ENCODE measurements around the gene PTPN23. TPM values are rescaled to one million over a fixed set of nuclear protein-coding genes. Genes with fewer than 3 reads are reported as not detected.

PTPN23 gene
- total and polyA plus RNA-seq, 12 donors: 9.2 to 23.4 (median 19.6) TPM

GRCh38 chr3:47339951-47340350 lies 40.9 kb upstream of the PTPN23 start:
- Histone ChIP-seq H3K27ac (no peak overlapping the region), H3K27me3 (no peaks in the 10 kb centered on the region), H3K9me3 (no peaks in the 10 kb centered on the region), H3K4me1 (no peaks in the 10 kb centered on the region), H3K36me3 (peaks cover 0 to 100% (median 57%) of the 10 kb centered on the region in 9 donors), H3K4me3 (no peak overlapping the region)
- intact Hi-C loops (cut with DNase I): loop anchor here in 1 of 10 donors (10.0 kb wide), 1 partner anchor 325 kb away; no protein-coding TSS in a partner anchor
- no peak for TF ChIP-seq CTCF (IDR thresholded peaks at IDR 0.05)
- DNase-seq (no peak), ATAC-seq (no peak)
- WGBS, 2 donors: 93 to 96% methylated on average over 2 of the region's 2 CpGs

- intact Hi-C loops (cut with DNase I): no loop called here
- H3K27ac ChIP-seq: no peak overlapping the region
- 94 to 95% methylated on average over 2 of the region's 2 CpGs for WGBS, 2 donors
These were observed 40.0 kb upstream of the PTPN23 start for GRCh38 chr3:47340866-47341265.

GRCh38 chr3:47342151-47342550 lies 38.7 kb upstream of the PTPN23 start:
- Histone ChIP-seq H3K4me1 (peaks cover 0 to 21% (median 4%) of the 10 kb centered on the region in 9 donors), H3K4me3 (no peak overlapping the region), H3K9me3 (no peaks in the 10 kb centered on the region), H3K36me3 (peaks cover 0 to 95% (median 45%) of the 10 kb centered on the region in 9 donors), H3K27ac (no peak overlapping the region), H3K27me3 (no peaks in the 10 kb centered on the region)
- TF ChIP-seq CTCF (IDR thresholded peaks at IDR 0.05): no peak
- no peak for ATAC-seq
- 95 to 97% methylated on average over 2 of the region's 2 CpGs for WGBS, 2 donors
- intact Hi-C loops (cut with DNase I): no loop called here
- DNase-seq: no peak

More at GRCh38 chr3:47340866-47341265, 40.0 kb upstream of the PTPN23 start:
- DNase-seq (no peak), ATAC-seq (no peak)
- Histone ChIP-seq H3K9me3 (no peaks in the 10 kb centered on the region), H3K27me3 (no peaks in the 10 kb centered on the region), H3K36me3 (peaks cover 0 to 100% (median 57%) of the 10 kb centered on the region in 9 donors), H3K4me3 (no peak overlapping the region), H3K4me1 (peaks cover 0 to 8% (median 0%) of the 10 kb centered on the region in 9 donors)
- no peak for TF ChIP-seq CTCF (IDR thresholded peaks at IDR 0.05)

- Histone ChIP-seq H3K27ac (no peak overlapping the region), H3K9me3 (no peaks in the 10 kb centered on the region), H3K4me3 (no peak overlapping the region), H3K36me3 (peaks cover 0 to 88% (median 39%) of the 10 kb centered on the region in 9 donors), H3K4me1 (peaks cover 0 to 27% (median 4%) of the 10 kb centered on the region in 9 donors), H3K27me3 (no peaks in the 10 kb centered on the region)
- ATAC-seq: no peak
- intact Hi-C loops (cut with DNase I): no loop called here
- DNase-seq: no peak
- TF ChIP-seq CTCF (IDR thresholded peaks at IDR 0.05): no peak
These were observed 38.0 kb upstream of the PTPN23 start for GRCh38 chr3:47342812-47343211.
